GM18526 (cell line): ENCODE measurements around the gene BSND.

Source experiments
- POLR2A ChIP-seq: IDR thresholded peaks from 3 replicates; pipeline ENCODE4 v1.6.1; 2011; ENCODE audit not compliant: insufficient read length; ENCODE audit errors: extremely low read depth

Gene BSND

GRCh38 chr1:55043726-55044125 is 45.0 kb downstream of the BSND start:
- no peak for TF ChIP-seq POLR2A

DNA sequence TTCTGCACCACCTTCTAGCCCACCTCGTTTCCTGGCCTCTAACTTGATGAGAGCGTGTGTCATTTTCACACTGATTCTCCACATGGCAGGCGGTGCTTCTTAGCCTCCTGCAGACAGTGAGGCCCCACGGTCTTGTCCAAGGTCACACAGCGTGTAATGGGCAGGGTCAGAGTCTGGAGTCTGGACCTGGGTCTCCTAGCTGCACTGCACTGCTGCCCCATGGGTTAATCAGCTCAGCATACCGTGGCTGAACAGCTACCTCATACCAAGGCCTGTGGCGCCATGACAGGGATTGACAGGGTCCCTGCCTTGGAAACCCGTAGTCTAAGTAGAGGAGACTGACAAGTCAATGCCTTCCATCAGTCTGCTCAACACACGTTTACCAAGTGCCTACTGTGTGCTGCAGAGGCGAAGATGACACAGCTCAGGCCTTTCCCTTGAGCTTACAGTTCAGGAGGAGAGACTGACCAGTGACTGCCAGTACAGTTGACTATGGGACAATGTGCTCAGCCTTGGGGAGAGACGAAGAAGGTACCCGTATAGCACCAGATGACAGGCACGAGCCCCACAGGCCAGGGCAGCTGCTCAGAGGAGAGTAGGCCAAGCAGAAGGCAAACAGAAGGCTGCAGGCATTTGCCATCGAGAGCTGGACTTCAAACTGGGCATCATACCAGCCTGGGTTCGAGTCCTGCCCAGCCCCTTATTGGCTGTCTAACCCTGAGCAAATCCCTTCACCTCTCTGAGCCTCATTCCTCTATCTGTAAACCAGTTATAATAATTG is 46.1 kb downstream of the BSND start:
- no peak for TF ChIP-seq POLR2A

DNA sequence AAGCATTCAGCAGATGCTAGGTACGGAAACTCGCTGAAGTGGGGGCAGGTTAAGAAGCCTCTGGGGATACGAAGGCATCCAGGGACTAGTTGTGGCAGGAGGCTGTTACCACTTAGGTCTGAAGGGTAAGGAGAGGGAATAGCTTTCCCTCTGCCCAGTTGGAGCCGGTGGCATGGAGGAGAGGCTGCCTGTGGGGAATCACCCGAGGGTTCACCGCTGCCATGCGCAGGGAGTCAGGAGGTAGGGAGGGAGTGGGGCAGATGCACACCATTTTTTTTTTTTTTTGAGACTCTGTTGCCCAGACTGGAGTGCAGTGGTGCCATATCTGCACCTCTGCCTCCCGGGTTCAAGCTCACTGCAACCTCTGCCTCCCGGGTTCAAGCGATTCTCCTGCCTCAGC is 46.7 kb downstream of the BSND start:
- no peak for TF ChIP-seq POLR2A

- TF ChIP-seq POLR2A, result no peak
Measured at GRCh38 chr1:55046871-55047270, 48.1 kb downstream of the BSND start.

DNA sequence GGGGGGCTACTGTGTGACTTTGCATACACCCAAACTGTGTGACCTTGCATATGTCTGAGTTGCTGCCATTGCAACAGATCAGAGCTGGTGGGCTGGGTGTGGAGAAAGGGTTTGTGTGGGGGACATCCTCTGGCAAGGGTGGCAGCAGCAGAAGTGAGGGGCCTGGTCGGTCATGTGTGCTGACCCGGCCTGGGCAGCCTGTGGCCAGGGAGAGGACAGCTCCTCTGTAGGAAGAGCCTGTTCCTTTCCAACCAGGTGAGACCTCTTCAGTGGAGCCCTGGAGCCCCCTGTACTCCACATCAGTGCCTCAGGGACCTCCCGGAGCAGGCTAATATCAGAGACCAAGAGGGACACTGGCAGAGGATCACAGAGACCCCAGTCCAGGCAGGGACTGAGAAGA is 48.9 kb downstream of the BSND start:
- TF ChIP-seq POLR2A, result no peak

DNA sequence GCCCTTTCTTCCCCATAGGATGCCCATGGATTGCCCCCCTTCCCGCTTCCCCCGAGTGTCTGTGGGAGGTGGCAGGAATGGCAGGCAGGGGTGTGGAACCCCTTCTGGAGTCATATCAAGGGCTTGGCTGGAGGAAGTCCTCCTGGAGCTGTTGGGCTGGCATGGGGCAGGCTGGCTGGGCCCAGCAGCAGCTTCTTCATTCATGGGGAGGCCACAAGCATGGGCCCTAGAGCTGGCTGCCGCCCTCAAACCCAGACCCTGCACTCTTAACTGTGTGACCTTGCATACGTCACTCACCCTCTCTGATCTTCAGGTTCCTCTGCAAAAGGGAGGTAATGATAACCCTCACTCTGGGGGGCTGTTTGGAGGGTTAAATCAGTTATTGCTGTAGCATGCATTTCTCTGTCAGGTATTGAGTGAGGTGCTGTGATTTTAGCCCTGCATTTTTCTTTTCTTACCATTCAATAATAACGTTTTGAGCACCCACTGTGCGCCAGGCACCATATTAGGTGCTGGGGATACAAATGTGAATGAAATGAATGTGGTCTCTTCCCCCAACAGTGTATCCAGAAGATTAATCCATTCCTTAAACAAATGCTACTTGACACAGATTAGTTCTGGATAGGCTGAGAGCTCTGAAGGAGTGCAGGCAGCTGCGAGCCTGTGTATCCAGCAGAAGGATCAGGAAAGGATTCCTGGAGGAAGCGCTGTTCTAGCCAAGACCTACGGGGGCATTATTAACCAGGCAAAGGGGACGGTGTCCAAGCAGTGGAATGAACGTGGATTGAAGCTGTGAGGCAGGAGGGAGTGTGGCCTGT is 49.9 kb downstream of the BSND start:
- no peak for TF ChIP-seq POLR2A

GRCh38 chr1:55049271-55049913 is 50.7 kb downstream of the BSND start:
- no peak for TF ChIP-seq POLR2A

GRCh38 chr1:55049914-55050278 is 51.2 kb downstream of the BSND start:
- no peak for TF ChIP-seq POLR2A

GRCh38 chr1:55050283-55050682 is 51.5 kb downstream of the BSND start:
- TF ChIP-seq POLR2A, result no peak

DNA sequence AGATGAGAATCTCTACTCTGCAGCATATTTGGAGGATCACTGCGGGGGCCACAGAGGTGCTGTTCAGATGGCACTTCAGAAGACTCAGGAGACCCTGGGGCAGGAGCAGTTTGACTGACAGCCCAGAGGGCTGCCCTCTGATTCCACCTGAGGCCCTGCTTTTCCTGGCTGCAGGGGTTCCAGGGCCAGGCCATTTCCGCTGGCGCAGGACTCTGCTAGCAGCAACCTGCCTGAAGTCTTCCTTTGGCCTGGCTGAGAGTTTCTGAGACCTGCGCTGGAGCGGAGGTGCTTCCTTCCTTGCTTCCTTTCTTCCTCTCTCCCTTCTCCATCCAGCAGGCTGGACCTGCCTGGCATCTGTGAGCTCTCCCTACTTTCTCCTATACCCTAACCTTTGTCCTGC is 52.4 kb downstream of the BSND start:
- TF ChIP-seq POLR2A, result no peak

- TF ChIP-seq POLR2A, result no peak
Measured at GRCh38 chr1:55051621-55052020, 52.9 kb downstream of the BSND start.

GRCh38 chr1:55052221-55053142 is 53.7 kb downstream of the BSND start:
- no peak for TF ChIP-seq POLR2A

GRCh38 chr1:55053265-55053954 is 54.7 kb downstream of the BSND start:
- no peak for TF ChIP-seq POLR2A

DNA sequence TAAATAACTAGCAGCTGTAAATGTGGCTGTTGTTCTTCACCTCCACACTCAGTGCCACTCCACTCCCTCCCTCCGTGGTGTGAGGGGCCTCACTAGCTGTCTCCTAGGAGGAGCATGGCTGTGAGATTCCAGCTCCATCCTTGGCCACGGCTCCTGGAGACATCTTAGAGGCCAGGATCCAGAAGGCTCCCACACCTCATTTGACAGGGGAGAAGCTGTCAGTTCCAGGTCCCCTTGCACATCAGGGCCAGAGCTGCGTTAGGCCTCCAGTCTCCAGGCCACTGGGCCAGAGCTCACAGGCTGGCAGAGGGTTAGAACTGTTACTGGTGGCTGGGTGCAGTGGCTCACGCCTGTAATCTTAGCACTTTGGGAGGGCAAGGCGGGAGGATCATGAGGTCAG is 55.7 kb downstream of the BSND start:
- TF ChIP-seq POLR2A, result no peak
